Natural killer cell treated with Interleukin-12 subunit alpha and Interleukin-12 subunit beta and Interleukin-15 and Interleukin-18, amount 100 ng/mL, for 72 hours (primary cell): Measurements from ENCODE around the gene TRAFD1. TPM values are rescaled to one million over a fixed set of nuclear protein-coding genes. Genes with fewer than 3 reads are reported as not detected.
A peak's percentile ranks its signal among the peaks of the same experiment; 100 is the strongest.

Experiments used
- ATAC-seq, 2 donors: fragments of 150-1000 bp; cut with Tn5 transposase in 1 of 2; sonication (Bioruptor Pico), chemical (Tn5 transposase) in 1 of 2; 2 replicates each; pipeline ENCODE4 v1.10.0; 2021
- DNase-seq: peaks from one replicate; pipeline ENCODE4 v3.0.0; 2022; ENCODE audit warnings: low spot score
- H3K27ac Mint-ChIP-seq, 2 donors: 1 replicate in 1 of 2; 2 replicates in 1 of 2; pipeline ENCODE4 v1.8.0; 2022; ENCODE audit warnings: mixed read lengths in 2 of 2, mild to moderate bottlenecking in 1 of 2, moderate library complexity in 1 of 2
- H3K27me3 Mint-ChIP-seq, 2 donors: 1 replicate in 1 of 2; 2 replicates in 1 of 2; pipeline ENCODE4 v1.8.0; 2022; ENCODE audit warnings: mixed read lengths in 2 of 2
- H3K36me3 Mint-ChIP-seq: one replicate; pipeline ENCODE4 v1.8.0; 2022; ENCODE audit warnings: mixed read lengths
- H3K4me1 Mint-ChIP-seq, 2 donors: 1 replicate in 1 of 2; 2 replicates in 1 of 2; pipeline ENCODE4 v1.8.0; 2022; ENCODE audit warnings: low read depth in 2 of 2, mixed read lengths in 2 of 2, mild to moderate bottlenecking in 1 of 2
- H3K4me3 Mint-ChIP-seq: one replicate; pipeline ENCODE4 v1.8.0; 2022; ENCODE audit warnings: mixed read lengths
- H3K9me3 Mint-ChIP-seq: 2 replicates; pipeline ENCODE4 v1.8.0; 2022; ENCODE audit warnings: mixed read lengths
- total RNA-seq, 2 donors: library from RNA; stranded (reverse); gene quantifications; one replicate each; pipeline ENCODE4 v1.2.3, GENCODE V29; 2022

TRAFD1 gene
- total RNA-seq, 2 donors from 2014 or later, result 50.9 to 81.4 TPM

GRCh38 chr12:112183141-112184021 is 58.0 kb downstream of the TRAFD1 start:
- no peaks in the 10 kb centered on the region for H3K27me3 Mint-ChIP-seq
- H3K36me3 Mint-ChIP-seq, result no peaks in the 10 kb centered on the region
- DNase-seq (no peak), ATAC-seq (peak; percentile 43 to 74)
- H3K4me3 Mint-ChIP-seq, result peak overlapping the region; percentile 34
- peaks cover 4 to 8% of the 10 kb centered on the region in 2 donors for H3K4me1 Mint-ChIP-seq
- no peak overlapping the region for H3K27ac Mint-ChIP-seq
- no peaks in the 10 kb centered on the region for H3K9me3 Mint-ChIP-seq

DNA sequence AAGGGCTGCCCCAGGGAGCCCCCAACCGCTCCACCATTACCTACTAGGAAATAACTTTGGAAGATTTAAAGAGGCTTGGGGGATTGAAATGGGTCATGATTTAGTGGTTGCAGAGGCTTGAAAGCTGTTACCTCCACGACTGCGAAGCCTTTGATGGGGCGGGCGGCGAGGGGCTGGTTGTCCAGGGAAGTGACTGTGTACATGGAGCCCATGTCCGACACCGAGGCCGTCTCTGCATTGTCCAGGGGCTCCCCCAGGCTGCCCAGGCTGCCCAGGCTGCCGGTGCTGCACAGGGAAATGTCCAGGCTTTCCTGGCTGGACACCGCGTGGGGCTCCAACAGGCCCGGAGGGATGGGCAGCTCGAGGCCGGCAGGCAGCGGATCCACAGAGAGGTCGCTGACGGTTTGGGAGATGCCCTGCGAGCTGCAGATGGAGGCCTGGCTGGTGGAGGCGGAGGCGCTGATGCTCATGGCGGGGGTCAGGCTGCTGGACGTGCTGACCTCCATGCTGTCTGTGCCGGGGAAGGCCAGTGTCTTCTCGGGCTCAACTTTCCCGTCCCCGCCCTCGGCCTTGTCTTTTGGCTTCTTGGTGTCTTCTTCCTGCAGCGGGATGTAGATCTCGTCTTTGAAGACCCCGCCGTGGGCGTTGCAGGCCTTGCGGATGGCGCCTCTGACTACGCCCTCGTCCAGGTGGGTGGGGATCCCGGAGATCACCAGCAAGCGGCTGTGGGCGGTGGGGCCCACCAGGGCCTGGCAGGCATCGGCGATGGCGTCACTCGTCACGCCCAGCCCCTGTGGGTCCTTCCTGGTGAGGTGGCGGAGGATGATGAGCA is 58.9 kb downstream of the TRAFD1 start:
- Mint-ChIP-seq H3K4me1 (peaks cover 4 to 8% of the 10 kb centered on the region in 2 donors), H3K27me3 (no peaks in the 10 kb centered on the region), H3K27ac (no peak overlapping the region), H3K36me3 (no peaks in the 10 kb centered on the region), H3K9me3 (no peaks in the 10 kb centered on the region), H3K4me3 (no peak overlapping the region)
- DNase-seq (no peak), ATAC-seq (peak in 1 of 2 donors; percentile 36)

- no peaks in the 10 kb centered on the region for H3K36me3 Mint-ChIP-seq
Observed at GRCh38 chr12:112185093-112185923, 59.9 kb downstream of the TRAFD1 start.

DNA sequence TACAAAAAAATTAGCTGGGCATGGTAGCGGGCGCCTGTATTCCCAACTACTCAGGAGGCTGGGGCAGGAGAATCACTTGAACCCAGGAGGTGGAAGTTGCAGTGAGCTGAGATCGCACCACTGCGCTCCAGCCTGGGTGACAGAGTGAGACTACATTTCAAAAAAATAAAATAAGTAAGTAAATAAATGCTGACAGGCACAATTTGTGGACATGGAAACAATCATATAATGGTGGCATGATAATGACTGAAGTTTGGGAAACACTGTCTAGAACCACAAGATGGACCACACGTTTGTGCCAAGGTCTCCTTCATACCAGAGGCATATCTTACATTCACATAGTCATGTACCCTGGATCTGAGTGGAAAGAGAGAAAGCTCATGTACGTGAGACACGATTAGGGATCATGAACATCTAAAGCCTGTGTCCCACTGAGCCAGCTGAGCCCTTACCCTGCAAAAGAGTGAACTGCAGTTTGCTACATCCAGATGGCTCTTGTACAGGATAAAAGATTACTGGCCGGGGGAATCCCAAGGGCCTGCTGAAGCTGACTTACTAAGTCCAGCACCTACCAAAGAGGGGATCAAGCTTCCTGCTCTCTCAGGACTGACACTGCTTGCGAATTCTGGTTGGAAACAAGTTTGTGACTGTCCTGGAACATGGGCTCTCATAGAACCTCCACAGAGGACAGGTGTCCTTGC is 62.9 kb downstream of the TRAFD1 start:
- no peak overlapping the region for H3K4me3 Mint-ChIP-seq
- no peak overlapping the region for H3K27ac Mint-ChIP-seq
- peaks cover under 1 to 4% of the 10 kb centered on the region in 2 donors for H3K4me1 Mint-ChIP-seq
- DNase-seq, result no peak
- ATAC-seq, result no peak
- H3K9me3 Mint-ChIP-seq, result no peaks in the 10 kb centered on the region
- no peaks in the 10 kb centered on the region for H3K27me3 Mint-ChIP-seq
- peaks cover 11% of the 10 kb centered on the region for H3K36me3 Mint-ChIP-seq

More at GRCh38 chr12:112185093-112185923, 59.9 kb downstream of the TRAFD1 start:
- Mint-ChIP-seq H3K4me1 (peaks cover 4 to 8% of the 10 kb centered on the region in 2 donors), H3K4me3 (no peak overlapping the region), H3K9me3 (no peaks in the 10 kb centered on the region), H3K27ac (no peak overlapping the region), H3K27me3 (no peaks in the 10 kb centered on the region)
- ATAC-seq, result peak in 1 of 2 donors; percentile 15
- DNase-seq, result no peak

- peaks cover 16% of the 10 kb centered on the region for H3K36me3 Mint-ChIP-seq
- H3K9me3 Mint-ChIP-seq, result no peaks in the 10 kb centered on the region
- DNase-seq (no peak), ATAC-seq (no peak)
- H3K27me3 Mint-ChIP-seq, result no peaks in the 10 kb centered on the region
- H3K27ac Mint-ChIP-seq, result no peak overlapping the region
- no peaks in the 10 kb centered on the region for H3K4me1 Mint-ChIP-seq
- no peak overlapping the region for H3K4me3 Mint-ChIP-seq
Observed at GRCh38 chr12:112190231-112191025, 65.1 kb downstream of the TRAFD1 start.

- no peaks in the 10 kb centered on the region for H3K4me1 Mint-ChIP-seq
- DNase-seq, result no peak
- ATAC-seq, result no peak
- peaks cover 16% of the 10 kb centered on the region for H3K36me3 Mint-ChIP-seq
- H3K27ac Mint-ChIP-seq, result no peak overlapping the region
- H3K27me3 Mint-ChIP-seq, result no peaks in the 10 kb centered on the region
- no peaks in the 10 kb centered on the region for H3K9me3 Mint-ChIP-seq
- H3K4me3 Mint-ChIP-seq, result no peak overlapping the region
Observed at GRCh38 chr12:112191201-112191600, 65.8 kb downstream of the TRAFD1 start.

DNA sequence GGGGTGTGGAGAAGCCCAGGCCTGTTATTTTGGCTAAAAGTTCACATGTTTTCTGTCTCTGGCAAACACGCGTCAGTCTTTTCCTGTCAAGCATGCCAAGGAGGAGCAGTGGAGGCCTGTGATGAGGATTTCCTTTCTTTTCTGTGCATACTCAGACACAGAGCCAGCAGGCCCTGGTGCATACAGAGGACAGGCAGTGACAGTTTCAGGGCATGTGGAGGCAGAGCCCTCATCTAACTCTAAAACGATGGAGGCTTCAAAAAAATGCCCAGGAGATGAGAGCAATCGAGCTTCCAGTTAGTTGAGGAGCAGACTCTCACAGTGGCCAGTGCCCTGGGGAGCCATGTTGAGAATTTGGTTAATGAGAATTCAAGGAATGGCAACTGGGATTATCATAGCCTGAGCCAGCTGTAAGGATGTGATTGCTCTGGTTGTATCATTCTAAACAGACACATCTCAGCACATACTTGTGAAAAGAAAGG is 66.5 kb downstream of the TRAFD1 start:
- no peak overlapping the region for H3K4me3 Mint-ChIP-seq
- no peak for ATAC-seq
- H3K27me3 Mint-ChIP-seq, result no peaks in the 10 kb centered on the region
- H3K9me3 Mint-ChIP-seq, result no peaks in the 10 kb centered on the region
- no peaks in the 10 kb centered on the region for H3K4me1 Mint-ChIP-seq
- peaks cover 16% of the 10 kb centered on the region for H3K36me3 Mint-ChIP-seq
- H3K27ac Mint-ChIP-seq, result peak overlapping the region in 1 of 2 donors; percentile 58
- no peak for DNase-seq

- ATAC-seq (peak in 1 of 2 donors; percentile 24), DNase-seq (no peak)
- H3K4me1 Mint-ChIP-seq, result no peaks in the 10 kb centered on the region
- no peak overlapping the region for H3K4me3 Mint-ChIP-seq
- no peaks in the 10 kb centered on the region for H3K9me3 Mint-ChIP-seq
- no peak overlapping the region for H3K27ac Mint-ChIP-seq
- H3K36me3 Mint-ChIP-seq, result peaks cover 16% of the 10 kb centered on the region
- H3K27me3 Mint-ChIP-seq, result no peaks in the 10 kb centered on the region
Observed at GRCh38 chr12:112192475-112192874, 67.1 kb downstream of the TRAFD1 start.

- ATAC-seq (no peak), DNase-seq (no peak)
- Mint-ChIP-seq H3K36me3 (peaks cover 23% of the 10 kb centered on the region), H3K27ac (no peak overlapping the region), H3K4me1 (peaks cover 0 to 6% of the 10 kb centered on the region in 2 donors), H3K27me3 (no peaks in the 10 kb centered on the region), H3K9me3 (no peaks in the 10 kb centered on the region), H3K4me3 (no peak overlapping the region)
Observed at GRCh38 chr12:112194601-112195247, 69.4 kb downstream of the TRAFD1 start.

DNA sequence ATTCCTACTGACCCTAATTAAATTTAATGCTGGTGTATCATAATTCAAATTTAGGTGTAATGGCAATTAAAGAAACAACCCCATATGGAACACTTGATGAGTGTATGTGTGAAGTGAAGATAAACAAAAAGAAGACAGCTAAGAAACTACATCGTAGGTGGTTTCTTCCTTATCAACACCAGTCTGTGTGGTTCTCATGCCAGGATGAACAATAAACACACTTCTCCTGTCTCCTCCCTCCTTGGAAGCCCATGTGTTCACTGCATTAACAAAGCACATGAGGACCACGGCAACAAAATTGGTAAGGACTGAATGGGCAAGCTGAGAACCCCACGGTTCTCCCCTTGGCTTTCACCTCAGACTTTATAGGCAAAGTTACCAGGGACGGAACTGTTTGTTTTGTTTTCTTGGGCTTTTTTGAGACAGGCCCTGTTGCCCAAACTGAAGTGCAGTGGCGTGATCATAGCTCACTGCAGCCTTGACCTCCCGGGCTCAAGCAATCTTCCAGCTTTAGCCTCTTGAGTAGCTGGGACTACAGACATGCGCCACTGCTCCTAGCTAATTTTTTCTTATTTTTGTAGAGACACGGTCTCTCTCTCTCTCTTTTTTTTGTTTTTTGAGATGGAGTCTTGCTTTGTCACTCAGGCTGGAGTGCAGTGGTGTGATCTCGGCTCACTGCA is 71.0 kb downstream of the TRAFD1 start:
- Mint-ChIP-seq H3K4me3 (no peak overlapping the region), H3K27me3 (no peaks in the 10 kb centered on the region), H3K36me3 (peaks cover 30% of the 10 kb centered on the region), H3K9me3 (no peaks in the 10 kb centered on the region), H3K4me1 (peaks cover 0 to 6% of the 10 kb centered on the region in 2 donors), H3K27ac (no peak overlapping the region)
- DNase-seq (no peak), ATAC-seq (no peak)

GRCh38 chr12:112198120-112198733 is 72.9 kb downstream of the TRAFD1 start:
- Mint-ChIP-seq H3K9me3 (no peaks in the 10 kb centered on the region), H3K4me3 (no peak overlapping the region), H3K27me3 (no peaks in the 10 kb centered on the region), H3K27ac (no peak overlapping the region), H3K4me1 (peaks cover 0 to 6% of the 10 kb centered on the region in 2 donors), H3K36me3 (peaks cover 20% of the 10 kb centered on the region)
- ATAC-seq (peak; percentile 56 to 69), DNase-seq (no peak)
